Endothelial cell of umbilical vein (primary cell): ENCODE data around the gene DRD1. TPM values are rescaled to one million over a fixed set of nuclear protein-coding genes. Genes with fewer than 3 reads are reported as not detected.

Experiments used
- BruUV-seq: library from RNA; stranded (reverse); fragments of 400-500 nt; replicated peaks from 2 replicates; lab custom pipeline; 2021; lab: Mats Ljungman, UMichigan
- CTCF ChIA-PET: fragments of 300-600, 350-600 bp; sonication (Branson Sonifier 250); formaldehyde crosslinking; loops from one replicate; lab custom pipeline; 2021; ENCODE audit warnings: antibody characterized with exemption, inconsistent platforms; lab: Charles Lee
- POLR2A ChIA-PET: fragments of 300-600, 350-600 bp; sonication (Branson Sonifier 250); formaldehyde crosslinking; loops from one replicate; lab custom pipeline; 2021; ENCODE audit warnings: antibody characterized with exemption, inconsistent platforms; lab: Charles Lee
- DNase-seq: peaks from one replicate; pipeline ENCODE4 v3.0.0-alpha.2; 2011; ENCODE audit warnings: low read depth, low spot score
- FAIRE-seq: peaks from 2 replicates; lab custom pipeline; 2011; peaks lifted over from hg19 to GRCh38; lab: Jason Lieb, UNC
- H2AFZ ChIP-seq: 2 replicates; pipeline ENCODE4 v1.6.0; 2012; ENCODE audit warnings: low read depth, low read length, control low read depth, inconsistent platforms
- H3K27ac ChIP-seq: 2 replicates; pipeline ENCODE4 v1.5.1; 2011; ENCODE audit warnings: low read depth, mild to moderate bottlenecking, control low read depth, low read length, moderate library complexity; ENCODE audit not compliant: insufficient read depth
- H3K27me3 ChIP-seq, 2 experiments: 2 replicates each; pipeline versions ENCODE4 v1.6.0 to v1.6.1; 2011; ENCODE audit warnings: low read length in 2 of 2, mixed read lengths in 1 of 2; ENCODE audit not compliant: control insufficient read depth in 2 of 2, insufficient read depth in 2 of 2
- H3K36me3 ChIP-seq, 2 experiments: 2 replicates in 1 of 2; 3 replicates in 1 of 2; pipeline ENCODE4 v1.5.1; 2011; ENCODE audit warnings: low read length in 2 of 2, mild to moderate bottlenecking in 1 of 2, moderate library complexity in 1 of 2; ENCODE audit not compliant: control insufficient read depth in 2 of 2, insufficient read depth in 2 of 2; ENCODE audit errors: extremely low read depth in 1 of 2
- H3K4me1 ChIP-seq: 3 replicates; pipeline ENCODE4 v1.5.1; 2011; ENCODE audit warnings: mild to moderate bottlenecking, low read length; ENCODE audit not compliant: control insufficient read depth, insufficient read depth; ENCODE audit errors: extremely low read depth
- H3K4me2 ChIP-seq: 2 replicates; pipeline ENCODE4 v1.6.1; 2011; ENCODE audit warnings: low read length, control low read depth, mixed read lengths; ENCODE audit not compliant: insufficient read depth
- H3K4me3 ChIP-seq, 3 experiments: fragments of 200-600 bp in 1 of 3; sonication (generic), shearing (Covaris generic) in 1 of 3; replicated peaks in 1 of 3; 2 replicates each; pipeline ENCODE4 v1.5.1; 2011 to 2016; ENCODE audit warnings: control low read depth in 3 of 3, low read length in 3 of 3, mild to moderate bottlenecking in 2 of 3, inconsistent platforms in 1 of 3, low read depth in 1 of 3, moderate library complexity in 1 of 3; ENCODE audit not compliant: insufficient read depth in 1 of 3
- H3K79me2 ChIP-seq: 2 replicates; pipeline ENCODE4 v1.6.0; 2012; ENCODE audit warnings: low read length, inconsistent platforms; ENCODE audit not compliant: control insufficient read depth, insufficient read depth
- H3K9ac ChIP-seq: replicated peaks from 2 replicates; pipeline ENCODE3; 2011; ENCODE audit warnings: low read length, control low read depth; ENCODE audit not compliant: insufficient read depth; ENCODE audit errors: extremely low read depth
- H3K9me1 ChIP-seq: replicated peaks from 3 replicates; pipeline ENCODE4 v1.6.0; 2011; ENCODE audit warnings: mild to moderate bottlenecking, low read length; ENCODE audit not compliant: control insufficient read depth, insufficient read depth; ENCODE audit errors: extremely low read depth
- H3K9me3 ChIP-seq: replicated peaks from 2 replicates; pipeline ENCODE4 v1.5.1; 2012; ENCODE audit warnings: low read length, inconsistent platforms; ENCODE audit not compliant: control insufficient read depth, insufficient read depth
- H4K20me1 ChIP-seq: replicated peaks from 2 replicates; pipeline ENCODE3; 2011; ENCODE audit warnings: mild to moderate bottlenecking, low read length; ENCODE audit not compliant: control insufficient read depth, insufficient read depth; ENCODE audit errors: extremely low read depth
- CTCF ChIP-seq, 2 donors: IDR thresholded peaks; 1 replicate in 1 of 2; 2 replicates in 1 of 2; pipeline ENCODE4 v1.5.1; 2011; ENCODE audit warnings: low read length in 2 of 2, mild to moderate bottlenecking in 2 of 2, moderate library complexity in 2 of 2, control low read depth in 1 of 2, inconsistent platforms in 1 of 2, low read depth in 1 of 2; ENCODE audit not compliant: insufficient read depth in 1 of 2; ENCODE audit errors: extremely low read depth in 1 of 2
- EZH2 ChIP-seq: IDR thresholded peaks from 2 replicates; pipeline ENCODE4 v1.6.1; 2012; ENCODE audit warnings: borderline replicate concordance, low read depth, mild to moderate bottlenecking, moderate library complexity, low read length, inconsistent platforms; ENCODE audit not compliant: severe bottlenecking
- FOS ChIP-seq: IDR thresholded peaks from 2 replicates; pipeline ENCODE4 v1.6.1; 2011; ENCODE audit warnings: mild to moderate bottlenecking, low read length, moderate library complexity, borderline replicate concordance; ENCODE audit not compliant: insufficient read depth
- GATA2 ChIP-seq: IDR thresholded peaks from 2 replicates; pipeline ENCODE4 v1.7.0; 2011; ENCODE audit warnings: low read depth, mild to moderate bottlenecking, moderate library complexity, mixed read lengths, low read length; ENCODE audit not compliant: insufficient read length, insufficient read depth
- JUN ChIP-seq: IDR thresholded peaks from 2 replicates; pipeline ENCODE4 v1.6.1; 2011; ENCODE audit warnings: borderline replicate concordance, low read depth; ENCODE audit not compliant: insufficient read length, insufficient read depth
- MYC ChIP-seq: IDR thresholded peaks from one replicate; pipeline ENCODE4 v1.6.1; 2011; ENCODE audit warnings: mild to moderate bottlenecking, low read depth, low read length
- POLR2A ChIP-seq: IDR thresholded peaks from 2 replicates; pipeline ENCODE4 v1.6.1; 2012; ENCODE audit warnings: low read depth, mild to moderate bottlenecking, control low read depth, low read length
- POLR2AphosphoS5 ChIP-seq: IDR thresholded peaks from 2 replicates; pipeline ENCODE4 v1.6.1; 2012; ENCODE audit warnings: low read depth, mild to moderate bottlenecking, control low read depth, low read length, moderate library complexity; ENCODE audit not compliant: insufficient read depth
- dilution Hi-C: fragments of 300-500 bp; cut with MboI; formaldehyde crosslinking; loops from one replicate; pipeline ENCODE4 v1.15.0; 2019; ENCODE audit warnings: low sequenced_read_pairs; ENCODE audit not compliant: extremely low pct_ligation_motif_present
- intact Hi-C: fragments of 100-400 bp; cut with micrococcal nuclease; formaldehyde crosslinking; loops from one replicate; pipeline ENCODE4 v1.10.0; 2022
- polyA plus RNA-seq, 4 experiments: library from polyadenylated mRNA; depleted of rRNA in 3 of 4; stranded (reverse) in 3 of 4; unstranded in 1 of 4; fragments of >200 nt; gene quantifications; 2 replicates each; pipeline versions ENCODE4 v1.2.1 to v1.2.3, GENCODE V29; 2011 to 2012; ENCODE audit warnings: missing spikeins in 1 of 4
- total RNA-seq: library from RNA; stranded (reverse); gene quantifications from 2 replicates; pipeline ENCODE4 v1.2.3, GENCODE V29; 2021
- TF ChIP-seq, protein P1 (sequence below): IDR thresholded peaks from 2 replicates; pipeline ENCODE4 v1.6.1; 2011; ENCODE audit not compliant: insufficient read depth, insufficient read length

Gene DRD1
- total and polyA plus RNA-seq, 2 donors (not counting 3 experiments of a cell fraction or from before 2014, with no cell fraction given), result not detected

DNA sequence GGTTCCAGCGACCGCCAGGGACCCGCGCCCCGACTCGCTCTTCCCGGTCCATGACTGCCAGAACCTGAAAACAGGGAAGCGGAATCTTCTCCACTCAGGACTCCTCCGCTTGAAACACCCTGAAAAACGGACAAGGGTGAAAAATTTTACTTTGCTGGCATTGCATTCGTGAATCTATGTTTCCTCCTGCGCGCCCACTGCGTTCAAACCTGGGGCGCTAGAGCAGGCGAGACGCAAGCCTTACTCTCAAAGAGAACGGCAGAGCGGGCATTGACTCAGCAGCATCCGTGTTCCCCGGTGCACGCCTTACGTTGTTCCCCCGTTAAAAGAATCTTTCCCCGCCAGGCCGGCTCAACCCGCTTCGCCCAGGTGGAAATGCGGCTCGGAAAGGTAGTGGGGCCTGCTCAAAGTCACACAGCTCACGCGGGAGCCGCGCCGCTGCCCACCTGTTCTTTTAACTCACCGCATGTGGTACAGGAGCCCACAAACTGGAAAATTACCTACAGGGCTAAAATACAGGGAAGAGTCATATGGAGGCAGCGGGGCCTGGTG, 999 bp upstream of the DRD1 start:
- no peak overlapping the region for H3K4me2 ChIP-seq
- TF ChIP-seq FOS, result no peak
- TF ChIP-seq GATA2, result no peak
- no peak for TF ChIP-seq EZH2
- TF ChIP-seq POLR2AphosphoS5, result no peak
- TF ChIP-seq, protein P1, sequence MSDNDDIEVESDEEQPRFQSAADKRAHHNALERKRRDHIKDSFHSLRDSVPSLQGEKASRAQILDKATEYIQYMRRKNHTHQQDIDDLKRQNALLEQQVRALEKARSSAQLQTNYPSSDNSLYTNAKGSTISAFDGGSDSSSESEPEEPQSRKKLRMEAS, result no peak
- TF ChIP-seq POLR2A, result no peak
- no peak for TF ChIP-seq JUN
- no peak for TF ChIP-seq CTCF (IDR thresholded peaks at IDR 0.05; ENCODE audit: extremely low read depth in 1 of 2, insufficient read depth in 1 of 2, low read depth in 1 of 2, low read length in 2 of 2)
- TF ChIP-seq MYC, result no peak
- H3K4me3 ChIP-seq, result no peak overlapping the region
- no peaks in the 10 kb centered on the region for H3K9me3 ChIP-seq
- H3K9me1 ChIP-seq, result no peaks in the 10 kb centered on the region
- H3K27ac ChIP-seq, result no peak overlapping the region
- dilution Hi-C loops (no loop called here), intact Hi-C loops (loop anchor here (5.0 kb wide), 1 partner anchor 538 kb away; no protein-coding TSS in a partner anchor)
- no peaks in the 10 kb centered on the region for H3K79me2 ChIP-seq
- no peak for FAIRE-seq
- BruUV-seq, result no TSS peak
- H2AFZ ChIP-seq, result no peak overlapping the region
- H3K27me3 ChIP-seq, result peaks cover 5 to 8% of the 10 kb centered on the region in 2 experiments
- H3K36me3 ChIP-seq, result no peaks in the 10 kb centered on the region
- ChIA-PET CTCF (interaction anchor here (1.3 kb wide), 1 partner anchor 1025 kb away, joined by 4 read pairs; no protein-coding TSS in a partner anchor), POLR2A (no interaction called here)
- H3K9ac ChIP-seq, result no peak overlapping the region
- no peaks in the 10 kb centered on the region for H4K20me1 ChIP-seq
- DNase-seq, result no peak
- no peaks in the 10 kb centered on the region for H3K4me1 ChIP-seq
